Stromal cell of bone marrow (primary cell): ENCODE data around the gene WDR35.

Source experiments
- DNase-seq: peaks from one replicate; pipeline ENCODE4 v3.0.0-alpha.2; 2012; ENCODE audit warnings: low read depth

The WDR35 gene

DNA sequence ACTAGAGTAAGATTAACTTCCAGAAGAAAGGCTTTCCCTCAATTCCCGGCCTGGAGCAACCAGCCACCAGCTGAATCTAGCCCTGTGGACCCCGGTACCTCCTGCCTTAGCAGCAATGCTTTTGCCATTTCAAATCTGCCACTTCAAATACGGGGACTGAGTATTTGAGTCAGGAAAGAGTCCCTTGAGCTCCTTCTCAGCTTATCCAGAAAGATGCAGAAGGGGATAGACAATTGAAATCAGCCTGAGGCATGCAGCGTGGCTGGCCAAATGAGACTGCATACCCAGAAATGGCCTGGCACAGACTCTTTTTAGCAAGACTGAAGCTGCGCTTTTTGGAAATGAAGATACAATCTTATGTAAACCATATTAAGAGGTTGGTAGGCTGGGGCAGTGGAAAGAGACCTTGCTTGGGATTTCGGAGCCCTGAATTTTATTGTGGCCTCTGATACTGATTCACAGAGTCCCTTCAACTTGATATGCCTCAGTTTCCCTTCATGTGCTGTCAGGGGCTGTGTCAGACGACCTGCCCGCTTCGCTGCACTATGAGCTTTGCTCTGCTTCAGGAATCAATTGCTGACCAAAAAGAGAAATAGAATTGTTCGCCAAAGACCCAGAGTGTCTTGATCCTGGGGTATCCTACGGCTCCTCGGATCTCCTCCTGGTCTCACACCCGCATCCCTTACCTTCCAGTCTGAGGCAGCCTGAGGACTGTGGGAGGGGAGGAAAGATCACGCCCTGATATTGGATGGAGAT is 21.5 kb upstream of the WDR35 start:
- no peak for DNase-seq

DNA sequence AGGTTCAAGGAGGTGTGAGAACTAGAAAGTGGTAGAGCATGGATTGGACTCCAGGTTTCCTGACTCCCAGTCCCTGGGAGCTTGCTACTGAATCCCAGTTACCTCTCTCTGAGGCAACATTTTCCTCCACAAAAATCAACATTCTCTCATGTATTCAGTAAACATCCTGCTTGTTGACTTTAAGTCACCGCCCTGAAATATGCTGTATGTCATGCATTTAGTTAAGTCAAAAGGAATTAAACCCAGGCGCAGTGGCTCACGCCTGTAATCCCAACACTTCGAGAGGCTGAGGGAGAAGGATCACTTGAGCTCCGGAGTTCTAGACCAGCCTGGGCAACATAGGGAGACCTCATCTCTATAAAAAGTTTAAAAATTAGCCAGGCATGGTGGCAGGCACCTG is 18.8 kb upstream of the WDR35 start:
- DNase-seq = no peak

DNA sequence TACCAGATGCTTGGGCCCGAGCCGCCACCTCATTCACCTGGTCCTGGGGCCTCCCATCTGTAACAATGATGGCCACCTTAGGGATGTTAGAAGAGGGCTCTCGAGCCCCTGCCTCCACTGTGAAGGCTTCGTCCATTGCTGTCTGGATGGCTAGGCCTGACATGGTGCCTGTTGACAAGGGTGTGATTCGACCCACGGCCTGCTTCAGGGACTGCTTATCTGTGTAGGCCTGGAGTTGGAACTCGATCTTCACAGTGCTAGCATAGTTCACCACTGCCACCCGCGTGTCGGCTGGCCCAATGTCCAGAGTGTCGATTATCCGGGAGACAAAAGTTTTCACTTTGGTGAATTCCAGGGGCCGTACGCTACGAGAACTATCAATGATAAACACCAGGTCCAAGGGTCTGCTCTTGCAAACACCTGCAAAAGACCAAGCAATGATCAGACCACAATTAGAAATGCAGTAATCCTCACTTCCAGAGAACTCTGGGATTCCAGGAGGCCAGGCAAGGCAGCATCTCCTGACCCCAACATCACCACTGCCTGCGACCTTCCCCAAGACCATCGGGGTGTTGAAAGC is 16.1 kb upstream of the WDR35 start:
- no peak for DNase-seq

DNA sequence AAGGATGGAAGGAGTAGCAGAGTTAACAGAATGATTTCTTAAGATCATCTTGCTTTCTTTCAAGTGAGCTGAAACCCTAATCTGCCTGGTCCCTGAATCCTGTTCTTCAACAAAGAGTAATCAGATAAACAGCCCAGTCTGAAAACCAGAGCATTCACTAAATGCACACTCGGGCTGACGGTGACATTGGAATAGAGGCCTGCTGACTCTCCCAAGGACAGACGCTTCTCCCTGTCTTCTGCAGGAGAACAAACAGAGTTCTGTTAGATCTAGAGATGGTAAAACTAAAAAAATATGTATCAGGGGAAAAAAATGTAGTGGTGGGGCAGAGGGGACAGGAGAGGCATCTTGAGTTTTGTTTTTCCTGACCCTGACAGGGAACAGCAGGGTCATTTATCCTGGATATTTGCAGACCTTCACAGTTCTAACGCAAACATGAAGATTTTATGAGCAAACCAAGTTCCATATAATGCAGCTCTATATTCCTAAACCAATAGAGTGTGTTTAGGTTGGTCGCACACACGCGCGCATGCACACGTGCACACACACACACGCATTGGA is 15.2 kb upstream of the WDR35 start:
- no peak for DNase-seq

DNA sequence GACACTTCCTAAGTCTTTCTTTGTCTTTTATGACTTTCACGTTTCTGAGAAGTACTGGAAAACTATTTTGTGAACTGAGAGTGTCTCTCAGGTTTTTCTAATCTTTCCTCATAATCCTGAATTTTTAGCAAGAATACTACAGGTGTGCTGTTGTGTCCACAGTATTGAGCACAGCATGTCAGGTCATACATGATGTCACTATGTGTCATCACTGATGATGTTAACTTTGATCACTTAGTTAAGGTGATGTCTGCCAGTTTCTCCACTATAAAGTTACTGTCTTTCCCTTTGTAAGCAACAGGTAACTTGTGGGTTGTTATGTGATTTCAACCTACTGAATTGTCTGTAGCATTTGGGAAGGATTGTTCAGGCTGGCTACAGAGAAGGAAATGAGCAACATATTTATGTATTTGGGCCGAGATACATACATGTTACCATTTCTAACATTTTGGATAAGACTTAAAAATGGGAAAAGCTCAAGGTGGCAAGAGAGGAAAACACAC is 11.5 kb upstream of the WDR35 start:
- DNase-seq = no peak

DNA sequence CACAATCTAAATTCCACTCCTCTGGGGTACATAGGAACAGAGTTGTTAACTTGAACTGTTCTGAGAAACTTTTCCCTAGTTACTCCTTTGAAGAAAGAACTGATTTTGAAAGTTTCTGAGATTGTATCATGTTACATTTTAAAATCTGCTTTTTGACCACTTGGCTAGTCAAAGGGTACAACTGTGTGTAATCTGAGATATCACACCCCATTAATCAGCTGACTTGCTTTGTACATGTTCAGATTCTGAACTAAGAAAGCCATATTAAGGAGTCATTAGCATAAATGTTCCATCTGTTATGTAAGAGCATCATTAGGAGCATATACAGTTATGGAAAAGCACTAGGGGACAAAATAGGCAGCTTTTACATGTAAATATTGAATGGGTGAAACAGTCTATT is 3.8 kb upstream of the WDR35 start:
- DNase-seq = no peak

DNA sequence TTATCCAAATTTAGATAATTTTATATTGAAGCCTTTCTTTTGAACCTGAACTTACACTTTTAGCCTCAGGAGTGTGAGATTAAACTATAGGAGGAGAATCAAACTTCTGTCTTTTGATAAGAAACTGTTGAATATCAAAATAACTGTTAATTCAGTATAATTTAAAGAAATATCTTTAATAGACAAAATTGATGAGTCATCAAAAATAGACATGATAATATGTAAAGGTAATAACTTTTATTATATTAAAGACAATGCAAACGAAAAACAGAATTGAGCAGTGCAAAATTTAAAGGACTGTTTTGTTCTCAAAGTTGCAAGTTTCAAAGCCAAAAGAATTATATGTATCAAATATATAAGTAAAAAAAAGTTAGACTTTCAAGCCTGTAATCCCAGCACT is 2.0 kb upstream of the WDR35 start:
- no peak for DNase-seq

DNA sequence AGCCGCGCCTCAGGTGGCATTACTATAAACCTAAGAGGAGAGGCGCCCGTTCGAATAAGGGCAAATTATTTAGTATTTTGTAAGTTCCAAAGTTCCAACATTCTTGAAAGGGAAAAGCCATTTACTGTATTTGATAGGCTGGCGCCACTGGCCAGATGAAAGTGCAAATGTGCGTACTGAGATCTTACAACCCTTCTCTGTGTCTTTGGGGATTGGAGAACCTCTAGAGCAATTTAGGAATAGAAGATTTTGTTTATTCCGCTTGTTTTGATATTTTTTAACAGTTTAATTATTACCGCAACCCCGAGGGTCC is 467 bp upstream of the WDR35 start:
- no peak for DNase-seq

DNA sequence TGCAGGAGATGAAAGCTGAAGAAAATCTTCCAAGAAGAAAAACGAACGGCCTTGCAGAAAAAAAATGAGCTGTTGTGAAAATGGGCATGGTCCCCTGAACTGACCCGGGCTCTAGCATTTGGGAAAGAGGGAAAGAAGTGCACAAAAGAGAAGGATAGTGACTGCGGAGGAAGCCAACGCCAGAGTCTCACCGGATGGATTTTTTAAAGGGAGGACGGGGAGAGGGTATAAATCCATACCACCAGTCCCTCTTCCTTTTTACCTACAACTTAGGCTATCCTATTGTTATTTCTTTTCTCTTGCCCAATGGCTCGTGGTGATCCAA is 601 bp downstream of the WDR35 start:
- no peak for DNase-seq

DNA sequence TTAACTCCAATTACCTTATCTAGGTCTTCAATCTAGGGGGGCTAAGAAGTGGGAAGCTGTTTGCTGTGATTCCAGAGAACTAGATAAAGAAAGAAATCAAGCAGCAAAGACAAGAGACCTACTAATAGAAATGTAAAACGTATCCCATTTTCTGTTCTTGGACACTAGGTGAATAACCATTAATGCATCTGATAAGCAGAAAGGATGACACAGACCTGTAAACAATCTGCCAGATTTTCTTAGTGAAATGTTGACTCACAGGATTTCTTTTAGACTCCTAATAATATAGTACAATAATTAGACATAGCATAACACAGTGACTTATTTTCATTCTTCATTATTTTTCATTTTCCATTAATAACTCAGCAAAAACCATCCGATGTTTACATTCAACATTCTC is 1.3 kb downstream of the WDR35 start:
- no peak for DNase-seq

DNA sequence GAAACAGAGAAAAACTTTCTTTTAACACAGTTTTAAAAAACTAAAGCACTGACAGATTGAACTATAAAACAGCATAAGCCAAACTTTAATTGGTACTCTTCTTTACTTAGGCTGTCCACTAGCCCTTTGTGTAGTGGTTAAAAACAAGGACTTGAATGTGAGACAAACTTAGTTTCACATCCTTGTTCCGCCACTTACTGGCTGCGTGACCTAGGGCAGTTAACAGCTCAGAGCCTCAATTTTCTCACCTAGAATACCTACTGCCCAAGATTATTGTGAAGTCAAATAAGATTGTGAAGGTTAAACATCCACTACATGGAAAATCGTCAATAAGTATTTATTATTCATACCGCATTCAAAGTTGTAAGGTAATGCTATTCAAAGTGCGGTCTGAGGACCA is 2.0 kb downstream of the WDR35 start:
- no peak for DNase-seq

DNA sequence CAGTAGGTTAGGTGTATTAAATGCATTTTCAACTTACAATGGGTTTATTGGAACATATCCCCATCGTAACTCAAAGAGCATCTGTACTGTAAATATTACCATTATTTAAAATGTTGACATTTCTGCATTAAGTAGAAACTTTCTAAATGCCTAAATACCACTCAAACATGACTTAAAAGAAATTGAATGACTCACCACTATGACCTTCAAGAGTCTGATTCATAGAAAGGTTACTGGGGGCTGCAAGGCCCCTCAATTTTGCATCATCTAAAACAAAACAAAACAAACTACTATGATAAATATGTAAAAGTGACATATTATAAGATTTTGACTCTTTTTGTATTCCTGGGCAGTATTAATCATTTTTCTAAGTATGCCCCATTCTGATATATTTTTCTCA is 7.6 kb downstream of the WDR35 start:
- DNase-seq = no peak

DNA sequence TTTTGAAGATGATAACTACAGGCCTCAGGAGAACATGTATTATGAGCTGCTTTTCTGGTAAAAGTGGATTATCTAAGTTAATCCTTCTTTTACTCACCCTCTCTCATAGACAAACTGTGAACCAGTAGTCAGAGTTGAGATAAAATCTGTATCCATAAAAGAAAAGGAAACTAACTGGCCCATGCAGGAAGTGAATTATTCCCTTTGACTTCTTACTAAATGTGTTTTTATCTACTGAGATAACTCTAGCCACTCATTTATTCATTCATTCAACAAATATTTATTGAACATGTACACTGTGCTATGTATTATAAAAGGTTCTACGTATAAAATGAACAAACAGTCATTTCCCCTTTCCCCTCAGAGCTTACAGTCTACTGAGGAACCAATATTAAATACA is 10.0 kb downstream of the WDR35 start:
- DNase-seq = no peak

DNA sequence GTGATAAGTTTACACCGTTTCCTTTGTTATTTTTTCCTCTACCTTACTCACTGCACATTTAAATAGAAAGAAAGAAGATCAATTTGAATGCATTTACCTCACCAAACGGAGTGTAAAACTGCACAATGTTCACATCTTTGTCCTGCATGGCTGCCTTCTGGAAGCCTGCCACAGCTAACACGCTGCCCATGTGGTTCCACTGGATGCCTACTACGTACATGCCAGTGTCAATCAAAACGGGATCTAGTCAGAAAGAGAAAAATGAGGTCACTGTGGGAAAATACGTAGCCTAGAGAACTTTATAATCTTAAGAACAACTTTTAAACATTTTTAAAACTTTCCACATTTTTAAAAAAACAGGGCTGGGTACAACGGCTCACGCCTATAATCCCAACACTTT is 16.4 kb downstream of the WDR35 start:
- DNase-seq = no peak

DNA sequence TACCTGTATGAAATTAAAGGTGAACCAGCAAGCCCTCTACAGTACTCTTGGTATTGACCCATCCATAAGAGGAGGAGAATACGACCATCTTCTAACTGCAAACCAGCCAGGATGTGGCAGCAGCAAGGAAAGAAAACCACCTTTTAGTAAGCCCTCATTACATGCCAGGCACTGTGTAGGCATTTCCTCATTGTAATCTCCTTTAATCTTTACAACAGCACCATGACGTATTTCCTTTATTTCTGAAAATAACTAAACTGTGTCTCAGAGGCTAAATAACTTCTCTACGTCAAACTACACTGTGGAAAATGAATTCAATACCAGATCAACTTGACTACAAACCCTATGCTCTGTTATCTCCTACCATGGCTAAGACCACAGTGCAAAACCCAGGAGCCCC is 18.2 kb downstream of the WDR35 start:
- DNase-seq = no peak

DNA sequence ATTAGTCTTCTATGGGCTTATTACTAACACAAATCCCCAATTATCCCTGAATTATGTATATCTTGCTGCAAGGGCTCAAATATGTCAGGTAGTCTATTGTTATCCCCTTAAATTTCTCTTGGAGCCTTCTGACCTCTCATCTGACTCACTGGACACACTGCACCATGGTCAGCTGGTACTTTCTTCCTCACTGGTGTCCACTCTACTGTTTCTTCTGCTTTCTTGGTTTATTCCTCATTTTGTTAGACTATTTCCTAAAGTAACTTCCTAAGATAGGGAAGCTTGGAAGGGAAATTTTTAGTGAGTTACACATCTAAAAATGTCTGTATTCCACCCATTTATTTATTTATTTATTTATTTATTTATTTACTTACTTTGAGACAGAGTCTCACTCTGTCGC is 26.5 kb downstream of the WDR35 start:
- no peak for DNase-seq

DNA sequence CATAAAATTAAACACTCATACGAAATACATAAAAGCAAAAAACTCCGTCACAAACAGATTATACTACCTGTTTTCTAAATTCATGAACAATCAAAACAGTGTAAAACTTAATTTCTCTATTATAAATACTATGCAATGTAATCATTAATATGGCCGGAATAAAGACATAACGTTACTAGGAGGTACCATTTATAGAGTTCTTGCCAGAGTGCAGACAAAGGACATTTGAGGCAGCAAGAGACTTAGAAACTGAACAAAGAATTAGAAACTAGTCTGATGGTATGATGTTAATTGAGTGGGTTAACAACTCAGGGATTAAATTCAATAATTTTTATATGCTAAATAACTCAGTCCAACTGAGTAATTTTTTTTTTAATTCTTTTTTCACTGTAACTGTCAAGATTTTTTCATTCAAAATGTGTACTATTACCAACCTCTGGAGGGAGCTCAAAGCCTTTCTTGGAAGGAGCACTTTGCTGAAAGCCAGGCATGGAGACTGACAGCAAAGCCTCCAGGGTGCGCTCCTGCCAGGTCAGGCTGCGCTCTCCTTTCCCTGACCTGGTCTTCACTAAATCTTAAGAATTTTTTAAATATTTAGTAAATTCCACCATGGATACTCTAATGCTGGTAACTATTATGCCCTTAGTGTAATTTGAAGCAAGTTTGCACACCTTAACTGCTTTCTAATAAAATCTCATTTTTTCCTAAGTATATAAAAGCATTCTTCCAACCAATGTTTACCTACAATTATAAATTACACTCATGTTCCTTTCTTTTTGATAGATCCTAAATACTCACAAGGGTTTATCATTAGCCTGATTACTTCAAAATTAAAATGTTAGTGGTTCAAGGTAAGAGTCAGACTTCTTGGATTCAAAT is 34.1 kb downstream of the WDR35 start:
- peak; percentile 50 for DNase-seq

DNA sequence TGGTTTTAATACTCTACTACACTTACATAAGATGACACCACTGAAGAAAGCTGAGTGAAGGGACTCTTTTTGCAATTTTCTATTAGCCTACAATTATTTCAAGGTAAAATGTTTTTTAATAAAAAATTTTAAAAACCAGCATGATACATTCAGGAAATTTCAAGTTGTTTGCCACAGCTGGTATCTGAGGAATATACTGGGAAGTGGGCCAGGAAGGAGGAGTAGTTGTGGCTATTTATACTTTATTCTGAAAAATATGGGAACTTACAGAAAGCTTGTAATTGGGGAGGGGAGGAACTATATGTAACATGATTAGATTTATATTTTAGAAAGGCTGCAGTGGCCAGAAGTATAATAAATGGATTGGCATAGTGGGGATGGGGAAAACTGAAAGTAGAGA is 40.8 kb downstream of the WDR35 start:
- peak; percentile 58 for DNase-seq

DNA sequence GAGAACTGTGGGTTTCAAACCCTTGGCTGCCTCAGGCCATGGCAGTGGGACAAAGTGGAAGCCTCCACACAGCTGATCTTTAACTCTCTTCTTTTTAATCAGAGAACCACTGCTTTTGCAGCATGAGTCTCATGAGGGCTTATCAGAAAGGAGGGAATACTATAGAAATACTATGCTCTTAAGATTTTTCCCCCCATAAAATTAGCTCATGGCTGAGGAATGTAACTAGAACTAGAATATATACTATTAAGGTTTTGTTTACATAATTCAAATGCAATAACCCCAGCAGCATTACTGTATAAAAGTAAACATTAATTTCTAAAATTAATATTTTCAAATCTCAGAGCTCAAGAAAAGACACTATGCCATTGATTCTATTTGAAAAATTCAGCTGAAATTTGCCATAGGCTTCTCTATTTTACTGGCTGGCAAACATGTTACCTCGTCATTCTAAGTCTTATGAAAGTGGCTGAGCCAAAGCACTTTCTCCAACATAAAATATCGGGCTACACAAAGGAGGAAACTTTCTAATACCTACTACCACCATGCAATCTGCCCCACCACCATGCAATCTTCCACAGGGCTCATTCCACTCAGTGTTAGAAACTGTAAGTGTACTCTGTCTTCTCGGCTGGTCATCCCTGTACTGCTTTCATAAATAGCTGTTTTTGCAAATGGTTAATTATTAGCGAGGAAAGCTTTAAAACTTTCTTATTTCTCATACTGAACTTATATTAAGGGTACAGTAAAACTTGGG is 42.5 kb downstream of the WDR35 start:
- no peak for DNase-seq

DNA sequence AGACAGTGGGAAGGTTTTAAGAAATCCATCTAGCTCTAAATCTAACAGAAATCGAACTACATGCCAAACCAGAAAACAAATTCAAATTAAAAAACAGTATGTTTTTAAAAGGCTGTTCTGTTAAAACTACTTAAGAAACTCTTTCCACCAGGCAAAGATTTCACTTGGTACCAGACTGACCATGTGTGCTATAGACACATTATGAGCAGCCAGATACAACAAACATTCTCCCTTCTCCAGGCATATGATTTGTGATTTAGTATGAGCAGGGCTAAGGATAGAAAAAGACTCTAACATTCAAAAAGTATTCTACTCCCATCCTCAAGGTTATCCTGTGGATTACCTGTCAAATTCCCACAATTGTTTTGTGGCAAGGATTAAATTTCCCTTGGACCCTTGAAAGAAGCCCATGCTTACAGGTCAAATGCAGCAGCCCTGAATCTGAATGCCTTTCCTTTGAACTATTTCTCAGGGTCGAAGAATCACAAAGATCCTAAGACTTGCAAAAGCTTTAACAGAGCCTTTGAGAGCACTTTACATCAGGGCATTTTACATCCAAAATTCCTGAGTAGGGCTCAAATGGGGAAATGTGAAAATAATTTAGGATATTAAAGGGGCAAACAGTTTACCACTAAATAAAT is 45.6 kb downstream of the WDR35 start:
- no peak for DNase-seq

DNA sequence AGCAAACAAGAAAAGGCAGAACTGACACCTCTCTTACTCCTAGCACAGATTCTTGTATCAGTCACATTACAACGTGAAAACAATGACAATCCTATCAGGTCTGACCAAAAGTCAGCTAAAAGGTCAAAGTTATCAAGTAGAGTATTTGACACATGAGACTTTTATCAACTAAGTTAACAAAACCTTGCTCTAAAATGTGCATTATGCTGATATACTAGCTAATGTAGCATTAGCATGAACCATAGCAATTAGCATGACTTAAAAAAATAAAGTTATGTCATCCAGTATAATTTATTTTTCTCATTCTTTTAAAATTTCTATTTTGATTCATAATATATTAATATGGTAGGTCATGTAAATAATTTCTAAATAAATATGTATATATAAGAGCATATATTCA is 46.7 kb downstream of the WDR35 start:
- no peak for DNase-seq

DNA sequence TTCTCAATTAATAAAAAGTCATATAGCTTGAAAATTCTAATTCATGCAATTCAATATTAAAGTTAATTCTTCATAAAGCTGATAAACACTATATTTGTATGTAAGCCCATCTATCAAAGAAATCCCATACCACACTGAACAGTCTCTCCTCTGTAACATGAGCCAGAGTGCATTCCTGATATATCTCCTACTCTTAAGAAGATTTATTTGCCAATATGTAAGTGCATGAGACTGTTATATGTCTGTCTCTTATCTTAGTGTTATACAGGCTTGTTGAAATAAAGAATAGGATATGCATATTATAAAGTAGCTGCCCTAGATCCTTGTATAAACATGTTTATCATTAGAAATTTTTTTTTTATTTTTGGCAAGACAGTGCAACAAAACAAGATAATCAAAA is 47.7 kb downstream of the WDR35 start:
- DNase-seq = no peak
